B cell (primary cell): ENCODE results near the gene IDH2.

Experiments used
- CTCF ChIP-seq: fragments of 200-600 bp; IDR thresholded peaks from one replicate; pipeline ENCODE4 v1.8.0; 2022; ENCODE audit warnings: antibody characterized with exemption, mild to moderate bottlenecking
- EZH2 ChIP-seq: IDR thresholded peaks from 2 replicates; pipeline ENCODE4 v1.6.1; 2012; ENCODE audit warnings: borderline replicate concordance, low read depth, mild to moderate bottlenecking, moderate library complexity, low read length; ENCODE audit not compliant: insufficient read depth, poor library complexity, severe bottlenecking

DNA sequence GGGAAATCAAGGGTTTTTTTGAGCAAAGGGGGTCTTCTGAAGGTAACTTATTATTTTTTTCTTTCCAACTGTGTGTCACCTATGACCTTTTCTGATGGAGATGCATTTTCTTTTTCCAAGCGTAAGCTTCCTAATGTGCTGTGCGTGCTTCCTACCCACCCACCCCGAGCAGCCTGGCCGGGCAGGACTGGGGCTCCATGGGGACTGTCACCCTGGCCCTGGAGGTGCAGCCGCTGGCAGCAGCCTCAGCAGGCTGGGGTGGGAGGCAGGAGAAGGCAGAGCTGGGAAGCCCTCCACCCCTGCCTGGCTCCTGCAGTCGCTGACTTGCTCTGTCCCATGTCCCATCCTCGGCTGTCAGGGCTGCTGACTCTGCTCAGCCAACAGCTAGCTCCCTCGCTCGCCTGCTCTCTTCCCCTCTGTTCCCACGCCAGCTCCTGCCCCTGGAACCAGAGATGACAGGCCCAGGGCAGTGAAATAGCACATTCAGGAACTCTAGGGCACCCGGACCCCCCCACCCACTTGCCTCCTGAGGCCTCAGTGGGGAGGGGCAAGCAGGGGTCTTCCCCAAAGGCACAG, 21.4 kb downstream of the IDH2 start:
- no peak for TF ChIP-seq EZH2
- TF ChIP-seq CTCF, result no peak
